ENCODE results near the gene POLR3K. TPM values are rescaled to one million over a fixed set of nuclear protein-coding genes. Genes with fewer than 3 reads are reported as not detected.
"Not testable (repeated sequence)": the region's sequence is repeated elsewhere in the genome, so short reads cannot be mapped to it uniquely, and the experiment has no call there.

POLR3K gene
- total RNA-seq, 2 donors from 2014 or later, result 26.4 to 61.9 TPM

- no peaks in the 10 kb centered on the region for H3K9me3 Mint-ChIP-seq
- H3K27ac Mint-ChIP-seq, result peak overlapping the region; percentile 55
- H3K27me3 Mint-ChIP-seq, result no peaks in the 10 kb centered on the region
- ATAC-seq (replicated peaks), result no peak
- peaks cover 12% of the 10 kb centered on the region for H3K4me1 Mint-ChIP-seq
- H3K4me3 Mint-ChIP-seq, result no peak overlapping the region
- H3K36me3 Mint-ChIP-seq (ENCODE audit: low read depth), result peaks cover 5% of the 10 kb centered on the region
Observed at GRCh38 chr16:34648-34987, 18.8 kb downstream of the POLR3K start.

GRCh38 chr16:33877-34647, 19.3 kb downstream of the POLR3K start:
- Mint-ChIP-seq H3K4me1 (peaks cover 8% of the 10 kb centered on the region), H3K36me3 (ENCODE audit: low read depth) (no peaks in the 10 kb centered on the region), H3K4me3 (no peak overlapping the region), H3K27me3 (no peaks in the 10 kb centered on the region), H3K9me3 (no peaks in the 10 kb centered on the region), H3K27ac (peak overlapping the region; percentile 55)
- ATAC-seq (replicated peaks), result no peak

- not testable (repeated sequence) for H3K4me1 Mint-ChIP-seq; H3K4me3 Mint-ChIP-seq; H3K9me3 Mint-ChIP-seq; H3K36me3 Mint-ChIP-seq (ENCODE audit: low read depth); H3K27ac Mint-ChIP-seq; ATAC-seq (replicated peaks); H3K27me3 Mint-ChIP-seq
Observed at GRCh38 chr16:33154-33876, 20.1 kb downstream of the POLR3K start.

- H3K27me3 Mint-ChIP-seq; H3K27ac Mint-ChIP-seq; ATAC-seq (replicated peaks); H3K9me3 Mint-ChIP-seq; H3K4me3 Mint-ChIP-seq; H3K36me3 Mint-ChIP-seq (ENCODE audit: low read depth); H3K4me1 Mint-ChIP-seq: not testable (repeated sequence)
Observed at GRCh38 chr16:30627-31026, 22.8 kb downstream of the POLR3K start.

- H3K36me3 Mint-ChIP-seq (ENCODE audit: low read depth); H3K27me3 Mint-ChIP-seq; H3K27ac Mint-ChIP-seq; H3K9me3 Mint-ChIP-seq; H3K4me3 Mint-ChIP-seq; H3K4me1 Mint-ChIP-seq: not testable (repeated sequence)
- peak; percentile 72 for ATAC-seq (replicated peaks)
Observed at GRCh38 chr16:25926-26348, 27.5 kb downstream of the POLR3K start.

GRCh38 chr16:24151-24550, 29.3 kb downstream of the POLR3K start:
- not testable (repeated sequence) for H3K27ac Mint-ChIP-seq; H3K27me3 Mint-ChIP-seq; ATAC-seq (replicated peaks); H3K4me1 Mint-ChIP-seq; H3K9me3 Mint-ChIP-seq; H3K36me3 Mint-ChIP-seq (ENCODE audit: low read depth); H3K4me3 Mint-ChIP-seq

- H3K27me3 Mint-ChIP-seq; H3K36me3 Mint-ChIP-seq (ENCODE audit: low read depth); H3K4me1 Mint-ChIP-seq; H3K9me3 Mint-ChIP-seq; H3K4me3 Mint-ChIP-seq; ATAC-seq (replicated peaks); H3K27ac Mint-ChIP-seq: not testable (repeated sequence)
Observed at GRCh38 chr16:20886-21285, 32.5 kb downstream of the POLR3K start.

GRCh38 chr16:17062-17765, 36.2 kb downstream of the POLR3K start:
- not testable (repeated sequence) for ATAC-seq (replicated peaks); H3K4me1 Mint-ChIP-seq; H3K4me3 Mint-ChIP-seq; H3K36me3 Mint-ChIP-seq (ENCODE audit: low read depth); H3K27ac Mint-ChIP-seq; H3K9me3 Mint-ChIP-seq; H3K27me3 Mint-ChIP-seq

GRCh38 chr16:10772-11171, 42.6 kb downstream of the POLR3K start:
- not testable (repeated sequence) for H3K4me1 Mint-ChIP-seq; H3K36me3 Mint-ChIP-seq (ENCODE audit: low read depth); H3K4me3 Mint-ChIP-seq; H3K27me3 Mint-ChIP-seq; H3K9me3 Mint-ChIP-seq; H3K27ac Mint-ChIP-seq
- peak; percentile 39 for ATAC-seq (replicated peaks)

- Mint-ChIP-seq H3K27me3 (no peaks in the 10 kb centered on the region), H3K27ac (no peak overlapping the region), H3K36me3 (ENCODE audit: low read depth) (no peaks in the 10 kb centered on the region), H3K9me3 (no peaks in the 10 kb centered on the region), H3K4me1 (no peaks in the 10 kb centered on the region), H3K4me3 (peak overlapping the region; percentile 53)
- peak; percentile 88 for ATAC-seq (replicated peaks)
Observed at GRCh38 chr16:9903-10665, 43.3 kb downstream of the POLR3K start.

Other genes with a start within 250 kb of the POLR3K start
- gene SNRNP25, start 220 bp upstream of the POLR3K start, total RNA-seq, result 10 to 100 TPM; 34.4 to 60.3 TPM
- gene RHBDF1, start 19.0 kb upstream of the POLR3K start, total RNA-seq, result under 1 TPM in 1 of 2 donors, not detected in 1; 0.24 TPM
- 10 to 100 TPM; 45.6 to 51.9 TPM for gene MPG, start 24.6 kb upstream of the POLR3K start, total RNA-seq
- 10 to 100 TPM; 33.7 to 48.3 TPM for gene NPRL3, start 85.1 kb upstream of the POLR3K start, total RNA-seq
- not detected for gene HBZ, start 99.0 kb upstream of the POLR3K start, total RNA-seq
- gene HBM, start 112.4 kb upstream of the POLR3K start, total RNA-seq, result not detected
- not detected for gene HBA2, start 119.3 kb upstream of the POLR3K start, total RNA-seq
- gene HBA1, start 123.1 kb upstream of the POLR3K start, total RNA-seq, result not detected
- not detected for gene HBQ1, start 126.9 kb upstream of the POLR3K start, total RNA-seq
- 10 to 100 TPM; 54.8 to 65.4 TPM for gene LUC7L, start 175.8 kb upstream of the POLR3K start, total RNA-seq
- 1 to 10 TPM; 4.0 to 6.8 TPM for gene FAM234A, start 181.2 kb upstream of the POLR3K start, total RNA-seq
- gene RGS11, start 222.3 kb upstream of the POLR3K start, total RNA-seq, result under 1 TPM in 1 of 2 donors, not detected in 1; 0.11 TPM
- gene ARHGDIG, start 227.0 kb upstream of the POLR3K start, total RNA-seq, result not detected
- gene PDIA2, start 229.6 kb upstream of the POLR3K start, total RNA-seq, result not detected